Smooth muscle cell of bladder (primary cell): ENCODE results near the gene TIMD4. TPM values are rescaled to one million over a fixed set of nuclear protein-coding genes. Genes with fewer than 3 reads are reported as not detected.

Source experiments
- total RNA-seq: library from RNA; depleted of rRNA; stranded (reverse); fragments of >200 nt; gene quantifications from 2 replicates; pipeline ENCODE4 v1.2.3, GENCODE V29; 2014

The TIMD4 gene
- total RNA-seq, result not detected in 2 replicates

DNA sequence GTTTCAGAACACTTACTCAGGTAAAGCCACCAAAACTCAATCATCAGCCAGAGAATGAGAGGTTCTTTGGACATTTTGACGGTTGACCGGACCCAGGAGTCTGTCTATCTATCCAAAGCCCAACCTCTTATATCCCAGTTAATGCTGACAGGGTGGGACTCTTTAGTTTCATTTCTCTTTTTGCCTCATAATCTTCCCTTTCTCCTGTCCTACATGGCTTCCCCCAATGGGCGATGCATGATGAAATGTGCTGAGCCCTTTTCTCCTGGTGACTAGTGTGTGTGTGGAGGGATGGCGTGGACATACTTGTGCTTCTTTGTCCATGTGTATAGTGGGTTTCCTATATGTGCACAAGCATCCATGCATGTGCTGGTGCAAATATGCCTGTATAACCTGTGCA lies at the start of gene TIMD4:
Gene TIMD4 (minus strand): TSS at position 102 of the 400 bp plus-strand sequence. CDS start 28 bp downstream, at position 74.

Other genes with a start within 250 kb of the TIMD4 start
- under 0.01 and 0.09 TPM in 2 replicates for gene PPP1R2B, start 112.9 kb downstream of the TIMD4 start, total RNA-seq
- not detected in 2 replicates for gene HAVCR1, start 95.9 kb upstream of the TIMD4 start, total RNA-seq
- under 0.01 and 0.09 TPM in 2 replicates for gene HAVCR2, start 145.8 kb upstream of the TIMD4 start, total RNA-seq
- 5.8 and 6.4 TPM in 2 replicates for gene MED7, start 179.6 kb upstream of the TIMD4 start, total RNA-seq
- not detected in 2 replicates for gene GARIN3, start 203.0 kb upstream of the TIMD4 start, total RNA-seq
- gene ITK, start 217.6 kb upstream of the TIMD4 start, total RNA-seq, result under 0.01 TPM in 2 replicates